Measurements from ENCODE around the gene CARNS1. TPM values are rescaled to one million over a fixed set of nuclear protein-coding genes. Genes with fewer than 3 reads are reported as not detected.
A peak's percentile ranks its signal among the peaks of the same experiment; 100 is the strongest.
"Not testable (repeated sequence)": the region's sequence is repeated elsewhere in the genome, so short reads cannot be mapped to it uniquely, and the experiment has no call there.

CARNS1 gene
- total RNA-seq, 6 donors from 2014 or later = 0.49 to 4.2 (median 0.89) TPM

DNA sequence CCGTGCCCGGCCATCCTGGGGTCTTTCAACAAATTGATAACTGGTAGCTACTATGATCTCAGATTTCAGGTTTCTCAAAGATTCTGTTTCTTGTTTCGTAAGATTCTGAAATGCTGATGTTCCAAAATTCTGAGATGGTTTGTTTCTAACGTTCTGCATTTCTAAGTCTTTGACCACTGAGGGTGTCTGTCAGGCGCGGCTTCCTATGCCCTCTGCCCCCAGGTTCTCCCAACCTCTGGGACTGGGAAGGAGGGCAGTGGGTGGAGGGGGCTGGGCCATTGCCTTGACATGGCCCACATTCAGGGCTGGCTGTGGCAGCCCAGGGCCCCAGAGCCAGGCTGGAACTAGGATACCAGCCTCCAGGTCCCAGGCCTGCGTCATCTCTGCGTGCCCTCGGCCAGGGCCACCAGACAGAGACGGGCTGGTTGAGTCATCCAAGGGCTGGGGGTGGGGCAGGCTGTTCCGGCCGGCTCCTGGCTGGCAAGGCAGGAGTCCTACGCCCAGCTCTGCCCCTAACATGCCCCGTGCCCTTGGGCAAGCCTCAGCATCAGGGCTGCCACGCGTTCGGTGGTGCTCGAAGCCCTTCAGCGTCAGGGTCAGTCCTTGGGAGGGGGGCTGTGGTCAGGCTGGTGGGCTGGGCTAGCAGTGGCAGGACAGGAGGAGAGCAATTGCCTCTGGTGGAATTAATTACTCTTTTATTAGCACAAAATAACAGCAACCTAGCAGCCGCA is 48.4 kb downstream of the CARNS1 start:
- 77 to 78% methylated on average over 19 to 20 of the region's 20 CpGs for WGBS, 2 donors
- ATAC-seq (ENCODE audit: low FRiP score in 2 of 2) = peak; percentile 25 to 74
- Histone ChIP-seq H3K36me3 (no peaks in the 10 kb centered on the region), H3K4me1 (peaks cover 28 to 46% (median 36%) of the 10 kb centered on the region in 4 donors), H3K9me3 (no peaks in the 10 kb centered on the region), H3K27ac (peak overlapping the region; percentile 85 to 96 (median 92)), H3K4me3 (peak overlapping the region in 3 of 4 donors; percentile 54 to 60 (median 57)), H3K27me3 (no peaks in the 10 kb centered on the region)
- peak; percentile 77 to 89 for DNase-seq
- peak in 1 of 2 donors; percentile 23 for TF ChIP-seq POLR2AphosphoS5 (IDR thresholded peaks at IDR 0.05)
- TF ChIP-seq, protein P1, sequence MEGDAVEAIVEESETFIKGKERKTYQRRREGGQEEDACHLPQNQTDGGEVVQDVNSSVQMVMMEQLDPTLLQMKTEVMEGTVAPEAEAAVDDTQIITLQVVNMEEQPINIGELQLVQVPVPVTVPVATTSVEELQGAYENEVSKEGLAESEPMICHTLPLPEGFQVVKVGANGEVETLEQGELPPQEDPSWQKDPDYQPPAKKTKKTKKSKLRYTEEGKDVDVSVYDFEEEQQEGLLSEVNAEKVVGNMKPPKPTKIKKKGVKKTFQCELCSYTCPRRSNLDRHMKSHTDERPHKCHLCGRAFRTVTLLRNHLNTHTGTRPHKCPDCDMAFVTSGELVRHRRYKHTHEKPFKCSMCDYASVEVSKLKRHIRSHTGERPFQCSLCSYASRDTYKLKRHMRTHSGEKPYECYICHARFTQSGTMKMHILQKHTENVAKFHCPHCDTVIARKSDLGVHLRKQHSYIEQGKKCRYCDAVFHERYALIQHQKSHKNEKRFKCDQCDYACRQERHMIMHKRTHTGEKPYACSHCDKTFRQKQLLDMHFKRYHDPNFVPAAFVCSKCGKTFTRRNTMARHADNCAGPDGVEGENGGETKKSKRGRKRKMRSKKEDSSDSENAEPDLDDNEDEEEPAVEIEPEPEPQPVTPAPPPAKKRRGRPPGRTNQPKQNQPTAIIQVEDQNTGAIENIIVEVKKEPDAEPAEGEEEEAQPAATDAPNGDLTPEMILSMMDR (IDR thresholded peaks at IDR 0.05) = no peak
- TF ChIP-seq POLR2A (IDR thresholded peaks at IDR 0.05) = peak in 1 of 4 donors; percentile 60
- no peak for TF ChIP-seq EP300 (IDR thresholded peaks at IDR 0.05)

DNA sequence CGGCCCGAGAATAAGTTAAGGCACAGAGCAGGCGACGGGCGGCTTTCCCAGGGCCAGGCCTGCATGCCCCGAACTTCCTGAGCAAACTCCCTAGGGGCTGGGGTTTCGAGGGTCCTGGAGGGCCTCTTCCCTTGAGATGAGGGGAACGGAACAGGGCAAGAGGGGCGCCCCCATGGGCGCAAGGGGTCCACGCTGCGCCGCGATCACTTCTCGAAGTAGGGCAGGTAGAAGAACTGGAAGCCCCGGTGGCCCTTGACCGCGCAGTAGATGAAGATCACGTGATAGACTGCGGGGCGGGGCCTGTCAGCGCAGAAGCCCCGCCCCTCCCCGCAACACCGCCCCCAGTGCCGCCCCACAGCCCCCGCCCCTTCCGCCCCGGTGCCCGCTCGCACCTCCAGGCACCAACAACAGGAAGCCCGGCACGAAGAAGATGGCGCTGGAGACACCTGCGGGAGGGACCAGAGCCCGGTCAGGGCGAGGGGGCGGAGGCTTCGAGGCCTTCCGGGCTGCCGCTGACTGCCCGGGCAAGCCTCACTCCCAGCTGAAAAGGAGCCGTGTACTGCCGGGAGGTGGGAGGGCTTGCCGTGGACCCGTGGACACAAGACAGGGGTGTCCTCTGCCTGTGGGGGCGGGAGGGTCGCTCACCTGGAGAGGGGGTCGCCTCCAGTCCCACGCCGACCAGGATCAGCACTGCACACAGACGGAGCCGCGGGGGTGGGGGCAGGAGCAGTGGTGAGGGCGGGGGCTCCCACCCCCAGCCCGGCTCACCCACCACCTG is 49.1 kb downstream of the CARNS1 start:
- no peaks in the 10 kb centered on the region for H3K27me3 ChIP-seq
- peak overlapping the region; percentile 85 to 96 (median 92) for H3K27ac ChIP-seq
- H3K36me3 ChIP-seq = no peaks in the 10 kb centered on the region
- 33 to 39% methylated on average over 7 to 17 of the region's 56 CpGs for WGBS, 2 donors
- DNase-seq (peak; percentile 95 to 96), ATAC-seq (ENCODE audit: low FRiP score in 2 of 2) (peak; percentile 79 to 92)
- TF ChIP-seq EP300 (IDR thresholded peaks at IDR 0.05) = no peak
- TF ChIP-seq, protein P1 (IDR thresholded peaks at IDR 0.05) = no peak
- peak; percentile 70 to 77 for TF ChIP-seq POLR2AphosphoS5 (IDR thresholded peaks at IDR 0.05)
- peak; percentile 2 to 76 (median 47) for TF ChIP-seq POLR2A (IDR thresholded peaks at IDR 0.05)
- H3K9me3 ChIP-seq = no peaks in the 10 kb centered on the region
- peaks cover 30 to 48% (median 37%) of the 10 kb centered on the region in 4 donors for H3K4me1 ChIP-seq
- H3K4me3 ChIP-seq = peak overlapping the region; percentile 54 to 60 (median 58)

DNA sequence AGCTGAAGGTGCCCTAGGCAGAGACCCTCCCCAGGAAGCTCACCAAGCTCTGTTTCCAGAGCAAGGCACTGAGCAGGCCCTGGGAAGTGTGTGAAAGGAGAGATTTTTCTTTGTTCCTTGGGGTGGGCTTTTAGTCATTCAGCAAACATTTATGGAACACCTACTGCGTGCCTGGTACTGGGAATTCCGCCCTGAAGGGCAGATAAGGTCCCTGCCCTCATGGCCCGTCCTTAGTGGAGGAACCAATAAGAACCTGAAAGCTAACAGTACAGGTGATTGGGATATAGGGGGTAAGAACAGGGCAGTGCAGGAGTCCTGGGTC is 49.7 kb downstream of the CARNS1 start:
- Histone ChIP-seq H3K27ac (peak overlapping the region; percentile 85 to 96 (median 92)), H3K27me3 (no peaks in the 10 kb centered on the region), H3K4me1 (peaks cover 33 to 53% (median 40%) of the 10 kb centered on the region in 4 donors), H3K9me3 (no peaks in the 10 kb centered on the region), H3K36me3 (no peaks in the 10 kb centered on the region), H3K4me3 (peak overlapping the region; percentile 54 to 60 (median 58))
- no peak for ATAC-seq (ENCODE audit: low FRiP score in 2 of 2)
- TF ChIP-seq POLR2A (IDR thresholded peaks at IDR 0.05) (no peak), EP300 (IDR thresholded peaks at IDR 0.05) (no peak), POLR2AphosphoS5 (IDR thresholded peaks at IDR 0.05) (no peak)
- TF ChIP-seq, protein P1 (IDR thresholded peaks at IDR 0.05) = no peak
- no peak for DNase-seq
- 46 to 59% methylated on average over 3 of the region's 3 CpGs for WGBS, 2 donors

- H3K9me3 ChIP-seq; H3K36me3 ChIP-seq; H3K27me3 ChIP-seq; ATAC-seq (ENCODE audit: low FRiP score in 2 of 2); DNase-seq: not testable (repeated sequence)
- Histone ChIP-seq H3K27ac (peak overlapping the region; percentile 85 to 96 (median 92)), H3K4me1 (peaks cover 33 to 53% (median 40%) of the 10 kb centered on the region in 4 donors), H3K4me3 (peak overlapping the region in 2 of 4 donors; percentile 54 to 57)
- WGBS, 2 donors = 71 to 81% methylated on average over 2 of the region's 2 CpGs
Measured at GRCh38 chr11:67465530-67465929, 50.1 kb downstream of the CARNS1 start.

- TF ChIP-seq, protein P1 (IDR thresholded peaks at IDR 0.05) = no peak
- no peak for TF ChIP-seq EP300 (IDR thresholded peaks at IDR 0.05)
- TF ChIP-seq POLR2A (IDR thresholded peaks at IDR 0.05) = no peak
- TF ChIP-seq POLR2AphosphoS5 (IDR thresholded peaks at IDR 0.05) = no peak
- no peak overlapping the region for H3K4me3 ChIP-seq
- H3K9me3 ChIP-seq = no peaks in the 10 kb centered on the region
- H3K27ac ChIP-seq = peak overlapping the region in 1 of 4 donors; percentile 40
- ATAC-seq (ENCODE audit: low FRiP score in 2 of 2) = no peak
- H3K4me1 ChIP-seq = peaks cover 33 to 53% (median 40%) of the 10 kb centered on the region in 4 donors
- no peak for DNase-seq
- no peaks in the 10 kb centered on the region for H3K27me3 ChIP-seq
- 76 to 81% methylated on average over 3 to 5 of the region's 5 CpGs for whole genome bisulfite sequencing, 2 donors
- H3K36me3 ChIP-seq = no peaks in the 10 kb centered on the region
Measured at GRCh38 chr11:67466367-67466766, 50.9 kb downstream of the CARNS1 start.

Data from upper lobe of left lung (tissue), 6 donors.